Calu3 (cell line): ENCODE results near the gene OR5T2. TPM values are rescaled to one million over a fixed set of nuclear protein-coding genes. Genes with fewer than 3 reads are reported as not detected.

Source experiments
- BruUV-seq: library from RNA; stranded (reverse); fragments of 400-500 nt; replicated peaks from 2 replicates; lab custom pipeline; 2021; lab: Mats Ljungman, UMichigan
- CTCF ChIA-PET: fragments of 300-600 bp; sonication (Branson Sonifier 250); formaldehyde crosslinking; loops from one replicate; lab custom pipeline; 2022; ENCODE audit warnings: antibody characterized with exemption; lab: Charles Lee
- DNase-seq: peaks from one replicate; pipeline ENCODE4 v3.0.0; 2022
- H3K27ac Mint-ChIP-seq: one replicate; pipeline ENCODE4 v1.8.0; 2022; ENCODE audit warnings: mixed read lengths; ENCODE audit not compliant: unreplicated experiment
- H3K27me3 Mint-ChIP-seq: one replicate; pipeline ENCODE4 v1.8.0; 2022; ENCODE audit warnings: mixed read lengths; ENCODE audit not compliant: unreplicated experiment
- H3K36me3 Mint-ChIP-seq: one replicate; pipeline ENCODE4 v1.8.0; 2022; ENCODE audit warnings: mild to moderate bottlenecking, moderate library complexity, mixed read lengths; ENCODE audit not compliant: insufficient read depth, unreplicated experiment
- H3K4me1 Mint-ChIP-seq: one replicate; pipeline ENCODE4 v1.8.0; 2022; ENCODE audit warnings: mild to moderate bottlenecking, low read depth, mixed read lengths; ENCODE audit not compliant: unreplicated experiment
- H3K4me3 Mint-ChIP-seq: one replicate; pipeline ENCODE4 v1.8.0; 2022; ENCODE audit warnings: mild to moderate bottlenecking, low read depth, moderate library complexity, mixed read lengths; ENCODE audit not compliant: unreplicated experiment
- H3K9me3 Mint-ChIP-seq: one replicate; pipeline ENCODE4 v1.8.0; 2022; ENCODE audit warnings: low read depth, mixed read lengths; ENCODE audit not compliant: unreplicated experiment
- CTCF ChIP-seq: fragments of 200-600 bp; IDR thresholded peaks from one replicate; pipeline ENCODE4 v1.8.0; 2022; ENCODE audit warnings: antibody characterized with exemption; ENCODE audit not compliant: unreplicated experiment
- intact Hi-C: fragments of 100-400 bp; cut with micrococcal nuclease; formaldehyde crosslinking; loops from one replicate; pipeline ENCODE4 v1.10.0; 2022; ENCODE audit not compliant: unreplicated experiment
- total RNA-seq: library from RNA; stranded (reverse); gene quantifications from 2 replicates; pipeline ENCODE4 v1.2.3, GENCODE V29; 2022

OR5T2 gene
- total RNA-seq, 1 experiment from 2014 or later = not detected

- no peaks in the 10 kb centered on the region for H3K36me3 Mint-ChIP-seq
- TF ChIP-seq CTCF = no peak
- no peak for DNase-seq
- no TSS peak for BruUV-seq
- H3K27ac Mint-ChIP-seq = no peak overlapping the region
- H3K4me3 Mint-ChIP-seq = no peak overlapping the region
- no peaks in the 10 kb centered on the region for H3K27me3 Mint-ChIP-seq
- intact Hi-C loops = no loop called here
- H3K9me3 Mint-ChIP-seq = peaks cover 17% of the 10 kb centered on the region
- no peaks in the 10 kb centered on the region for H3K4me1 Mint-ChIP-seq
- CTCF ChIA-PET = no interaction called here
Measured at GRCh38 chr11:56188602-56189001, 45.5 kb downstream of the OR5T2 start.

GRCh38 chr11:56183459-56183858 lies 50.6 kb downstream of the OR5T2 start:
- peaks cover 19% of the 10 kb centered on the region for H3K9me3 Mint-ChIP-seq
- DNase-seq = no peak
- no peak overlapping the region for H3K4me3 Mint-ChIP-seq
- intact Hi-C loops = no loop called here
- no peak for TF ChIP-seq CTCF
- H3K27me3 Mint-ChIP-seq = no peaks in the 10 kb centered on the region
- BruUV-seq = no TSS peak
- H3K27ac Mint-ChIP-seq = no peak overlapping the region
- H3K4me1 Mint-ChIP-seq = no peaks in the 10 kb centered on the region
- CTCF ChIA-PET = no interaction called here
- H3K36me3 Mint-ChIP-seq = no peaks in the 10 kb centered on the region

Other genes starting within 250 kb of the OR5T2 start
- gene OR5F1, start 239.6 kb downstream of the OR5T2 start, total RNA-seq = not detected in 2 replicates
- gene OR5AS1, start 206.6 kb downstream of the OR5T2 start, total RNA-seq = not detected in 2 replicates
- not detected in 2 replicates for gene OR8I2, start 140.9 kb downstream of the OR5T2 start, total RNA-seq
- not detected in 2 replicates for gene OR8H2, start 130.6 kb downstream of the OR5T2 start, total RNA-seq
- gene OR8H3, start 111.9 kb downstream of the OR5T2 start, total RNA-seq = not detected in 2 replicates
- gene OR8J3, start 94.1 kb downstream of the OR5T2 start, total RNA-seq = not detected in 2 replicates
- gene OR8K5, start 73.9 kb downstream of the OR5T2 start, total RNA-seq = not detected in 2 replicates
- not detected in 2 replicates for gene OR5J2, start 57.6 kb downstream of the OR5T2 start, total RNA-seq
- gene OR5T3, start 18.0 kb upstream of the OR5T2 start, total RNA-seq = not detected in 2 replicates
- not detected in 2 replicates for gene OR5T1, start 39.9 kb upstream of the OR5T2 start, total RNA-seq
- not detected in 2 replicates for gene OR8H1, start 58.0 kb upstream of the OR5T2 start, total RNA-seq
- gene OR8K3, start 80.9 kb upstream of the OR5T2 start, total RNA-seq = not detected in 2 replicates
- gene OR8K1, start 111.8 kb upstream of the OR5T2 start, total RNA-seq = not detected in 2 replicates
- not detected in 2 replicates for gene OR8J1, start 120.0 kb upstream of the OR5T2 start, total RNA-seq
- gene OR8U1, start 141.4 kb upstream of the OR5T2 start, total RNA-seq = not detected in 2 replicates
- gene OR5AL1, start 178.4 kb upstream of the OR5T2 start, total RNA-seq = not detected in 2 replicates
- not detected in 2 replicates for gene OR5M3, start 239.1 kb upstream of the OR5T2 start, total RNA-seq